HG03045 (cell line): ENCODE results near the gene ATP5MG.
"Not testable (repeated sequence)": the region's sequence is repeated elsewhere in the genome, so short reads cannot be mapped to it uniquely, and the experiment has no call there.

Experiments used
- ATAC-seq: cut with Tn5 transposase; IDR thresholded peaks from one replicate; pipeline ENCODE4 v1.9.1; 2021; ENCODE audit warnings: mild to moderate bottlenecking, moderate library complexity; ENCODE audit not compliant: unreplicated experiment

ATP5MG gene

GRCh38 chr11:118401151-118401879, at the start of gene ATP5MG:
ATP5MG (plus strand) TSS chr11:118401606; CDS start chr11:118401666, 60 bp downstream.
- ATAC-seq = peak; percentile 70

- ATAC-seq = no peak
Measured at GRCh38 chr11:118353084-118353710, 48.2 kb upstream of the ATP5MG start.

GRCh38 chr11:118358071-118358470, 43.3 kb upstream of the ATP5MG start:
- ATAC-seq = no peak

GRCh38 chr11:118359295-118359958, 42.0 kb upstream of the ATP5MG start, which contains the start of gene UBE4A:
UBE4A (plus strand) TSS chr11:118359600; CDS start chr11:118365081, 5,481 bp downstream.
- peak; percentile 91 for ATAC-seq

GRCh38 chr11:118364956-118365615, 36.3 kb upstream of the ATP5MG start:
- no peak for ATAC-seq

- no peak for ATAC-seq
Measured at GRCh38 chr11:118366287-118366686, 35.1 kb upstream of the ATP5MG start.

- no peak for ATAC-seq
Measured at GRCh38 chr11:118370774-118371173, 30.6 kb upstream of the ATP5MG start.

- no peak for ATAC-seq
Measured at GRCh38 chr11:118373263-118373662, 28.1 kb upstream of the ATP5MG start.

- ATAC-seq = no peak
Measured at GRCh38 chr11:118373871-118374270, 27.5 kb upstream of the ATP5MG start.

- ATAC-seq = no peak
Measured at GRCh38 chr11:118374729-118375128, 26.7 kb upstream of the ATP5MG start.

- ATAC-seq = no peak
Measured at GRCh38 chr11:118375978-118376377, 25.4 kb upstream of the ATP5MG start.

GRCh38 chr11:118379497-118379896, 21.9 kb upstream of the ATP5MG start:
- ATAC-seq = no peak

- ATAC-seq = no peak
Measured at GRCh38 chr11:118380571-118380970, 20.8 kb upstream of the ATP5MG start.

- ATAC-seq = no peak
Measured at GRCh38 chr11:118382954-118383353, 18.5 kb upstream of the ATP5MG start.

- no peak for ATAC-seq
Measured at GRCh38 chr11:118383657-118384056, 17.7 kb upstream of the ATP5MG start.

- no peak for ATAC-seq
Measured at GRCh38 chr11:118396097-118396501, 5.3 kb upstream of the ATP5MG start.

- ATAC-seq = no peak
Measured at GRCh38 chr11:118397448-118397847, 4.0 kb upstream of the ATP5MG start.

- ATAC-seq = no peak
Measured at GRCh38 chr11:118398791-118399559, 2.4 kb upstream of the ATP5MG start.

- ATAC-seq = no peak
Measured at GRCh38 chr11:118401880-118402590, 629 bp downstream of the ATP5MG start.

- not testable (repeated sequence) for ATAC-seq
Measured at GRCh38 chr11:118402594-118402993, 1.2 kb downstream of the ATP5MG start.
